H1 (cell line): ENCODE data around the gene SLC4A7. TPM values are rescaled to one million over a fixed set of nuclear protein-coding genes. Genes with fewer than 3 reads are reported as not detected.
"Not testable (repeated sequence)": the region's sequence is repeated elsewhere in the genome, so short reads cannot be mapped to it uniquely, and the experiment has no call there.

Experiments
- CTCF ChIA-PET: fragments of 300-600 bp; sonication (Branson Sonifier 250); formaldehyde crosslinking; loops from one replicate; lab custom pipeline; 2021; ENCODE audit not compliant: partially characterized antibody; lab: Charles Lee
- POLR2A ChIA-PET: fragments of 300-600 bp; sonication (Branson Sonifier 250); formaldehyde crosslinking; loops from one replicate; lab custom pipeline; 2021; ENCODE audit warnings: inconsistent platforms; ENCODE audit not compliant: partially characterized antibody; lab: Charles Lee
- DNase-seq, 2 experiments: peaks; one replicate each; pipeline versions ENCODE4 v3.0.0 to v3.0.0-alpha.2; 2010 to 2022; ENCODE audit warnings: low spot score in 2 of 2, low read depth in 1 of 2, mixed read lengths in 1 of 2
- FAIRE-seq: peaks from 2 replicates; lab custom pipeline; 2011; peaks lifted over from hg19 to GRCh38; lab: Jason Lieb, UNC
- H2AFZ ChIP-seq: 2 replicates; pipeline ENCODE4 v1.8.1; 2012; ENCODE audit warnings: low read length, inconsistent platforms
- H2AK5ac ChIP-seq: 2 replicates; pipeline ENCODE4 v1.6.1; 2013; ENCODE audit warnings: low read depth, low read length
- H2BK120ac ChIP-seq: replicated peaks from 2 replicates; pipeline ENCODE3; 2013; ENCODE audit warnings: low read depth, low read length, inconsistent platforms
- H2BK12ac ChIP-seq: 2 replicates; pipeline ENCODE4 v1.6.1; 2013; ENCODE audit warnings: low read depth, low read length
- H2BK15ac ChIP-seq: 2 replicates; pipeline ENCODE4 v1.6.1; 2013; ENCODE audit warnings: low read length
- H2BK20ac ChIP-seq: 2 replicates; pipeline ENCODE4 v1.6.1; 2013; ENCODE audit warnings: low read length
- H2BK5ac ChIP-seq: 2 replicates; pipeline ENCODE4 v1.6.1; 2013; ENCODE audit warnings: low read depth, low read length
- H3K14ac ChIP-seq: 2 replicates; pipeline ENCODE4 v1.6.1; 2013; ENCODE audit warnings: inconsistent platforms; ENCODE audit not compliant: insufficient read length
- H3K18ac ChIP-seq: 2 replicates; pipeline ENCODE4 v1.6.1; 2013; ENCODE audit warnings: low read length; ENCODE audit errors: extremely low read depth
- H3K23ac ChIP-seq: 2 replicates; pipeline ENCODE4 v1.6.1; 2013; ENCODE audit warnings: inconsistent platforms; ENCODE audit not compliant: insufficient read length
- H3K23me2 ChIP-seq: 2 replicates; pipeline ENCODE4 v1.6.1; 2013; ENCODE audit warnings: low read depth, low read length
- H3K27ac ChIP-seq: 2 replicates; pipeline ENCODE4 v1.6.1; 2011; ENCODE audit warnings: low read depth, low read length, inconsistent platforms
- H3K27me3 ChIP-seq, 4 experiments: replicated peaks in 1 of 4; 1 replicate in 1 of 4; 2 replicates in 3 of 4; pipeline versions ENCODE4 v1.6.1 to v1.8.1; 2011 to 2013; ENCODE audit warnings: low read length in 3 of 4, mild to moderate bottlenecking in 3 of 4, inconsistent platforms in 2 of 4, mixed read lengths in 2 of 4, moderate library complexity in 1 of 4; ENCODE audit not compliant: control insufficient read depth in 3 of 4, insufficient read depth in 3 of 4; ENCODE audit errors: extremely low read depth in 1 of 4
- H3K36me3 ChIP-seq, 4 experiments: 2 replicates each; pipeline versions ENCODE4 v1.6.1 to v1.8.1; 2011 to 2013; ENCODE audit warnings: mild to moderate bottlenecking in 4 of 4, low read length in 3 of 4, moderate library complexity in 2 of 4, control low read depth in 1 of 4, inconsistent platforms in 1 of 4; ENCODE audit not compliant: insufficient read depth in 4 of 4, control insufficient read depth in 2 of 4
- H3K4ac ChIP-seq: replicated peaks from 2 replicates; pipeline ENCODE3; 2013; ENCODE audit warnings: low read length, low read depth, mixed read lengths, inconsistent platforms; ENCODE audit not compliant: insufficient read length
- H3K4me1 ChIP-seq, 4 experiments: replicated peaks in 1 of 4; 1 replicate in 1 of 4; 2 replicates in 3 of 4; pipeline versions ENCODE4 v1.6.1 to v1.8.1; 2011 to 2013; ENCODE audit warnings: low read length in 3 of 4, inconsistent platforms in 2 of 4, mixed read lengths in 1 of 4; ENCODE audit not compliant: insufficient read depth in 4 of 4, control insufficient read depth in 3 of 4
- H3K4me2 ChIP-seq, 2 experiments: 2 replicates each; pipeline versions ENCODE4 v1.6.1 to v1.8.1; 2011 to 2013; ENCODE audit warnings: low read depth in 2 of 2, low read length in 2 of 2, control low read depth in 1 of 2, inconsistent platforms in 1 of 2, mild to moderate bottlenecking in 1 of 2; ENCODE audit not compliant: insufficient read depth in 1 of 2
- H3K4me3 ChIP-seq, 4 experiments: fragments of 200-600, 300-600 bp in 1 of 4; sonication (generic), shearing (Covaris generic), sonication (Bioruptor Twin) in 1 of 4; 2 replicates each; pipeline versions ENCODE4 v1.5.1 to v1.8.1; 2011 to 2016; ENCODE audit warnings: low read length in 4 of 4, low read depth in 3 of 4, control low read depth in 2 of 4, inconsistent platforms in 2 of 4, mild to moderate bottlenecking in 2 of 4, mixed read lengths in 1 of 4, moderate library complexity in 1 of 4; ENCODE audit not compliant: insufficient read depth in 2 of 4; ENCODE audit errors: extremely low read depth in 1 of 4
- H3K56ac ChIP-seq: replicated peaks from 2 replicates; pipeline ENCODE3; 2013; ENCODE audit warnings: low read depth, mild to moderate bottlenecking, mixed read lengths, low read length, inconsistent platforms; ENCODE audit not compliant: insufficient read length
- H3K79me1 ChIP-seq: 2 replicates; pipeline ENCODE4 v1.6.1; 2013; ENCODE audit warnings: low read depth, low read length, control low read depth
- H3K79me2 ChIP-seq, 2 experiments: 2 replicates each; pipeline versions ENCODE4 v1.6.1 to v1.8.1; 2012 to 2013; ENCODE audit warnings: low read length in 2 of 2, mild to moderate bottlenecking in 2 of 2, inconsistent platforms in 1 of 2; ENCODE audit not compliant: insufficient read depth in 2 of 2, control insufficient read depth in 1 of 2
- H3K9ac ChIP-seq, 4 experiments: replicated peaks in 1 of 4; 1 replicate in 1 of 4; 2 replicates in 3 of 4; pipeline versions ENCODE4 v1.6.1 to v1.8.1; 2011 to 2013; ENCODE audit warnings: low read depth in 3 of 4, low read length in 3 of 4, control low read depth in 2 of 4, mild to moderate bottlenecking in 2 of 4, moderate library complexity in 2 of 4, inconsistent platforms in 1 of 4; ENCODE audit errors: extremely low read depth in 1 of 4
- H3K9me3 ChIP-seq, 2 experiments: 2 replicates each; pipeline versions ENCODE4 v1.6.1 to v1.8.1; 2012 to 2013; ENCODE audit warnings: mild to moderate bottlenecking in 2 of 2, moderate library complexity in 2 of 2, control low read depth in 1 of 2, inconsistent platforms in 1 of 2, low read depth in 1 of 2, low read length in 1 of 2, mixed read lengths in 1 of 2; ENCODE audit not compliant: insufficient read depth in 2 of 2
- H4K20me1 ChIP-seq, 2 experiments: replicated peaks in 1 of 2; 2 replicates each; pipeline versions ENCODE3 to v1.8.1; 2011 to 2013; ENCODE audit warnings: inconsistent platforms in 2 of 2, low read length in 2 of 2, mild to moderate bottlenecking in 1 of 2; ENCODE audit not compliant: insufficient read depth in 2 of 2, control insufficient read depth in 1 of 2
- H4K5ac ChIP-seq: 2 replicates; pipeline ENCODE4 v1.6.1; 2013; ENCODE audit warnings: low read length, low read depth, mixed read lengths, inconsistent platforms; ENCODE audit not compliant: insufficient read length
- H4K8ac ChIP-seq: 2 replicates; pipeline ENCODE4 v1.8.0; 2013; ENCODE audit warnings: mild to moderate bottlenecking, moderate library complexity, low read length, inconsistent platforms; ENCODE audit not compliant: insufficient read depth; ENCODE audit errors: extremely low read depth
- H4K91ac ChIP-seq: replicated peaks from 2 replicates; pipeline ENCODE3; 2013; ENCODE audit warnings: low read length, mixed read lengths, inconsistent platforms; ENCODE audit not compliant: insufficient read length
- WGBS, 2 experiments: shearing (Covaris generic) in 1 of 2; methylation state at CpG; one replicate each; pipeline versions ENCODE4 v1.1.6 to v1.1.7; 2013 to 2015; ENCODE audit warnings: low lambda C conversion rate in 2 of 2, mixed read lengths in 2 of 2, inconsistent platforms in 1 of 2, low coverage in 1 of 2, missing lambda C conversion rate in 1 of 2; ENCODE audit not compliant: insufficient replicate concordance in 2 of 2, insufficient coverage in 1 of 2, insufficient read length in 1 of 2; ENCODE audit errors: extremely low coverage in 1 of 2, missing lambda C conversion rate in 1 of 2; 5-methylcytosine and 5-hydroxymethylcytosine counted together
- polyA plus RNA-seq, 7 experiments: library from polyadenylated mRNA; depleted of rRNA in 3 of 7; stranded (reverse) in 5 of 7; unstranded in 2 of 7; fragments of >200 nt in 5 of 7; fragments of 200-250 nt in 2 of 7; gene quantifications; 1 replicate in 5 of 7; 2 replicates in 1 of 7; 4 replicates in 1 of 7; pipeline versions ENCODE4 v1.2.1 to v1.2.3, GENCODE V29; 2011 to 2013; ENCODE audit warnings: missing spikeins in 2 of 7, mixed read lengths in 2 of 7
- total RNA-seq: library from RNA; stranded (reverse); fragmentation: NEBNext Ultra II Directional; extraction: Animal tissue kit (Norgen Biotek cat#: 25700); gene quantifications from 2 replicates; pipeline ENCODE4 v1.2.1, GENCODE V29; 2021

Gene SLC4A7
- total and polyA plus RNA-seq, 2 of the 8 experiments (the other 6 are each of a cell fraction or from before 2014, with no cell fraction given), result 14.9 to 70.5 TPM

DNA sequence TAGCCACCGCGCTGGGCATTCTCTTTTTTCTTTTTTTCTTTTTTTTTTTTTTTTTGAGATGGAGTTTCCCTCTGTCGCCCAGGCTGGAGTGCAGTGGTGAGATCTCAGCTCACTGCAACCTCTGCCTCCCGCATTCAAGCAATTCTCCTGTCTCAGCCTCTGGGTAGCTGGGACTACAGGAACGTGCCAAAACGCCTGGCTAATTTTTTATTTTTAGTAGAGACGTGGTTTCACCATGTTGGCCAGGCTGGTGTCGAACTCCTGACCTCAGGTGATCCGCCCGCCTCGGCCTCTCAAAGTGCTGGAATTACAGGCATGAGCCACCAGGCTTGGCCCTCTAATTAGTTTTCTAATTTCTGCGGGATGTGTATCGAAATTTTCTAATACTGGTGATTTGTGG is 41.2 kb downstream of the SLC4A7 start:
- Histone ChIP-seq H3K36me3 (peaks cover 0 to 30% (median 12%) of the 10 kb centered on the region in 4 experiments; a peak in 4 of 8 replicates), H2BK5ac (0 out of 2 replicates have a peak overlapping the region, but pooled peaks have one; percentile 44)
- H3K9ac ChIP-seq, H3K4ac ChIP-seq, H3K4me3 ChIP-seq, H4K91ac ChIP-seq, POLR2A ChIA-PET, H3K23ac ChIP-seq, H2BK12ac ChIP-seq, H2BK15ac ChIP-seq, H4K8ac ChIP-seq, H2BK120ac ChIP-seq, H3K27me3 ChIP-seq, H2BK20ac ChIP-seq, H3K18ac ChIP-seq, H3K4me1 ChIP-seq, H3K9me3 ChIP-seq, H3K79me1 ChIP-seq, FAIRE-seq, H3K27ac ChIP-seq, H3K4me2 ChIP-seq, H3K23me2 ChIP-seq, H3K56ac ChIP-seq, H4K5ac ChIP-seq, H2AFZ ChIP-seq, H3K14ac ChIP-seq, H4K20me1 ChIP-seq, H3K79me2 ChIP-seq, H2AK5ac ChIP-seq, DNase-seq: not testable (repeated sequence)
- CTCF ChIA-PET, result interaction anchor here (1.4 kb wide), 1 partner anchor 217 kb away, joined by 4 read pairs; no protein-coding TSS in a partner anchor
- WGBS, 2 experiments, result 95% methylated on average over 12 of the region's 13 CpGs; no CpG with 5 or more reads in 1 of the 2 experiments

DNA sequence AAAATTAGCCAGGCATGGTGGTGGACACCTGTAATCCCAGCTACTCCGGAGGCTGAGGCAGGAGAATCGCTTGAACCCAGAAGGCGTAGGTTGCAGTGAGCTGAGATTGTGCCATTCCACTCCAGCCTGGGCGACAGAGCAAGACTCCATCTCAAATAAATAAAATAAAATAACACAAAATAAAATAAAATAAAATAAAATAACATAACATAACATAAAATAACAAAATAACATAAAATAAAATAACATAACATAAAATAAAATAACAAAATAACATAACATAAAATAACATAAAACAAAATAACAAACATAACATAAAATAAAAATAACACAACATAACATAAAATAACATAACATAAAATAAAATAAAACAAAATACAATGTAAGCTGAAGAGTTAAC is 45.8 kb downstream of the SLC4A7 start:
- H2BK5ac ChIP-seq, H4K5ac ChIP-seq, H3K18ac ChIP-seq, FAIRE-seq, H3K27me3 ChIP-seq, H2BK20ac ChIP-seq, POLR2A ChIA-PET, H3K4me3 ChIP-seq, H3K9ac ChIP-seq, H3K9me3 ChIP-seq, H2BK120ac ChIP-seq, H3K23ac ChIP-seq, H3K4me2 ChIP-seq, H2AK5ac ChIP-seq, H2AFZ ChIP-seq, H3K4me1 ChIP-seq, H3K23me2 ChIP-seq, H3K79me2 ChIP-seq, H3K4ac ChIP-seq, H3K79me1 ChIP-seq, H4K91ac ChIP-seq, H3K27ac ChIP-seq, H2BK12ac ChIP-seq, DNase-seq, H4K20me1 ChIP-seq, H4K8ac ChIP-seq, H3K56ac ChIP-seq, H2BK15ac ChIP-seq, H3K14ac ChIP-seq: not testable (repeated sequence)
- WGBS, 2 experiments, result 92% methylated on average over 4 of the region's 4 CpGs; no CpG with 5 or more reads in 1 of the 2 experiments
- H3K36me3 ChIP-seq, result peaks cover 6 to 48% (median 27%) of the 10 kb centered on the region in 4 experiments; a peak in 7 of 8 replicates
- CTCF ChIA-PET, result interaction anchor here (1.0 kb wide), 1 partner anchor 242 kb away, joined by 4 read pairs; no protein-coding TSS in a partner anchor
